ENCODE results near the gene CD58.

CD58 gene

GRCh38 chr1:116513956-116514355 is 56.9 kb downstream of the CD58 start:
- ChIA-PET POLR2A (no interaction called here), CTCF (interaction anchor here (1.0 to 1.5 kb wide), 3 partner anchors 15 to 542 kb away, joined by 3 to 6 read pairs (median 5); no protein-coding TSS in a partner anchor)
- H3K27ac ChIP-seq (ENCODE audit: extremely low read depth, low read depth, low read length): no peak overlapping the region
- TF ChIP-seq, protein P1, sequence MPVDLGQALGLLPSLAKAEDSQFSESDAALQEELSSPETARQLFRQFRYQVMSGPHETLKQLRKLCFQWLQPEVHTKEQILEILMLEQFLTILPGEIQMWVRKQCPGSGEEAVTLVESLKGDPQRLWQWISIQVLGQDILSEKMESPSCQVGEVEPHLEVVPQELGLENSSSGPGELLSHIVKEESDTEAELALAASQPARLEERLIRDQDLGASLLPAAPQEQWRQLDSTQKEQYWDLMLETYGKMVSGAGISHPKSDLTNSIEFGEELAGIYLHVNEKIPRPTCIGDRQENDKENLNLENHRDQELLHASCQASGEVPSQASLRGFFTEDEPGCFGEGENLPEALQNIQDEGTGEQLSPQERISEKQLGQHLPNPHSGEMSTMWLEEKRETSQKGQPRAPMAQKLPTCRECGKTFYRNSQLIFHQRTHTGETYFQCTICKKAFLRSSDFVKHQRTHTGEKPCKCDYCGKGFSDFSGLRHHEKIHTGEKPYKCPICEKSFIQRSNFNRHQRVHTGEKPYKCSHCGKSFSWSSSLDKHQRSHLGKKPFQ (tag by site-specific recombination; IDR thresholded peaks at IDR 0.05): no peak
- no peak for TF ChIP-seq PBX3 (CRISPR knock-in tag; IDR thresholded peaks at IDR 0.05)
- TF ChIP-seq SCRT2 (tag by site-specific recombination; IDR thresholded peaks at IDR 0.05): no peak
- no peak for TF ChIP-seq ZNF16 (tag by site-specific recombination; IDR thresholded peaks at IDR 0.05; ENCODE audit: low read depth)
- TF ChIP-seq ZXDB (tag by site-specific recombination; IDR thresholded peaks at IDR 0.05): no peak
- no peak for TF ChIP-seq SP3 (tag by site-specific recombination; IDR thresholded peaks at IDR 0.05)
- no peak for TF ChIP-seq ZNF133 (tag by site-specific recombination; IDR thresholded peaks at IDR 0.05)
- TF ChIP-seq ZSCAN16 (tag by site-specific recombination; IDR thresholded peaks at IDR 0.05): no peak
- TF ChIP-seq ZNF155 (tag by site-specific recombination; IDR thresholded peaks at IDR 0.05): no peak
- no peak for TF ChIP-seq ZNF530 (tag by site-specific recombination; IDR thresholded peaks at IDR 0.05; ENCODE audit: low read depth)
- TF ChIP-seq ZNF544 (tag by site-specific recombination; IDR thresholded peaks at IDR 0.05): no peak
- H3K9me3 ChIP-seq (ENCODE audit: control insufficient read depth, insufficient read depth, low read depth, low read length): no peaks in the 10 kb centered on the region
- H3K36me3 ChIP-seq (ENCODE audit: control insufficient read depth in 2 of 2, insufficient read depth in 1 of 2, low read length in 2 of 2): peaks cover 0 to 2% of the 10 kb centered on the region in 2 experiments; a peak in 1 of 3 replicates
- no peak overlapping the region for H3K4me3 ChIP-seq (ENCODE audit: low read depth, low read length)
- H3K4me1 ChIP-seq (ENCODE audit: control insufficient read depth, insufficient read depth, low read length): no peaks in the 10 kb centered on the region

DNA sequence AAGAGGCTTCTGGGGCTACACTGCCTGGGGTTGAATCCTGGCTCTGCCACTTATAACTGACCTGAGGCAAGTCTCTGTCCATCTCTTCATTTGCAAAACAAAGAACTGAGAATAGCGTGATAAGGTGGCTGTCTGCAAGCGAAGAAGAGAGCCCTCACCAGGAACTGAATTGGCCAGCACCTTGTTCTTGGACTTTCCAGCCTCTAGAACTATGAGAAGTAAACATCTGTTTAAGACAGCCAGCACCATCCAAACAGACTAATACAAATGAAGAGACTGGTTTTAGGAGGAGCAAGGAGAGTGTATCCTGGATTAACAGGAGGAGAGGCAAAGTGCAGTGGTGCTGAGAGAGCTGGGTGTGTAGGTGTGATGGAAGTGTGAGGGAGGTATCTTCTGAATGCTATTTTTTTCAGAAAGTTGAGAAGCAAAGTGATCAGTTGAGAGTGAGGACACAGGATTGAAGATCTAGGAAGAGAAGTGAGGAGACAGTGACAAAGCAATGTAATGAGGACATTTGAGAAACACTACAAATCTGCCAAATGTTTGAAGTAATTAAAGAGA is 59.3 kb downstream of the CD58 start:
- ChIA-PET POLR2A (no interaction called here), CTCF (interaction anchor here (0.9 kb wide), 1 partner anchor 12 kb away, joined by 3 read pairs; no protein-coding TSS in a partner anchor)
- no peaks in the 10 kb centered on the region for H3K36me3 ChIP-seq (ENCODE audit: control insufficient read depth in 2 of 2, insufficient read depth in 1 of 2, low read length in 2 of 2)
- H3K27ac ChIP-seq (ENCODE audit: extremely low read depth, low read depth, low read length): no peak overlapping the region
- H3K9me3 ChIP-seq (ENCODE audit: control insufficient read depth, insufficient read depth, low read depth, low read length): no peaks in the 10 kb centered on the region
- no peak for TF ChIP-seq ZNF391 (tag by site-specific recombination; IDR thresholded peaks at IDR 0.05; ENCODE audit: borderline replicate concordance, low read depth)
- no peak for TF ChIP-seq KLF10 (tag by site-specific recombination; IDR thresholded peaks at IDR 0.05)
- TF ChIP-seq ZBTB1 (tag by site-specific recombination; IDR thresholded peaks at IDR 0.05): no peak
- no peak for TF ChIP-seq ZNF423 (tag by site-specific recombination; IDR thresholded peaks at IDR 0.05)
- TF ChIP-seq ZNF600 (tag by site-specific recombination; IDR thresholded peaks at IDR 0.05): no peak
- TF ChIP-seq ZNF366 (tag by site-specific recombination; conservative IDR thresholded peaks at IDR 0.05): no peak
- TF ChIP-seq ZFP69B (tag by site-specific recombination; IDR thresholded peaks at IDR 0.05): no peak
- no peak for TF ChIP-seq HOXC10 (CRISPR knock-in tag; IDR thresholded peaks at IDR 0.05)
- TF ChIP-seq ZNF433 (tag by site-specific recombination; IDR thresholded peaks at IDR 0.05; ENCODE audit: low read depth): no peak
- no peak for TF ChIP-seq ZNF174 (tag by site-specific recombination; IDR thresholded peaks at IDR 0.05)
- TF ChIP-seq ZSCAN30 (tag by site-specific recombination; IDR thresholded peaks at IDR 0.05): no peak
- TF ChIP-seq ZNF555 (tag by site-specific recombination; conservative IDR thresholded peaks at IDR 0.05): no peak
- TF ChIP-seq, protein P2, sequence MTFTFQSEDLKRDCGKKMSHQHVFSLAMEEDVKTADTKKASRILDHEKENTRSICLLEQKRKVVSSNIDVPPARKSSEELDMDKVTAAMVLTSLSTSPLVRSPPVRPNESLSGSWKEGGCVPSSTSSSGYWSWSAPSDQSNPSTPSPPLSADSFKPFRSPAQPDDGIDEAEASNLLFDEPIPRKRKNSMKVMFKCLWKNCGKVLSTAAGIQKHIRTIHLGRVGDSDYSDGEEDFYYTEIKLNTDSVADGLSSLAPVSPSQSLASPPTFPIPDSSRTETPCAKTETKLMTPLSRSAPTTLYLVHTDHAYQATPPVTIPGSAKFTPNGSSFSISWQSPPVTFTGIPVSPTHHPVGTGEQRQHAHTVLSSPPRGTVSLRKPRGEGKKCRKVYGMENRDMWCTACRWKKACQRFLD (tag by site-specific recombination; IDR thresholded peaks at IDR 0.05): no peak
- TF ChIP-seq ZNF10 (tag by site-specific recombination; IDR thresholded peaks at IDR 0.05): no peak
- TF ChIP-seq ZNF596 (tag by site-specific recombination; IDR thresholded peaks at IDR 0.05): no peak
- no peak for TF ChIP-seq ZNF146 (tag by site-specific recombination; IDR thresholded peaks at IDR 0.05)
- H3K4me3 ChIP-seq (ENCODE audit: low read depth, low read length): no peak overlapping the region
- no peaks in the 10 kb centered on the region for H3K4me1 ChIP-seq (ENCODE audit: control insufficient read depth, insufficient read depth, low read length)

Data from HEK293 (cell line).